Activated T-cell treated with anti-CD3 and anti-CD28 coated beads, Interleukin-2, amount 50 U/mL, for 1 hour (primary cell): ENCODE results near the gene ESF1.

Experiments
- DNase-seq: peaks from one replicate; pipeline ENCODE4 v3.0.0-alpha.2; 2020

ESF1 gene

DNA sequence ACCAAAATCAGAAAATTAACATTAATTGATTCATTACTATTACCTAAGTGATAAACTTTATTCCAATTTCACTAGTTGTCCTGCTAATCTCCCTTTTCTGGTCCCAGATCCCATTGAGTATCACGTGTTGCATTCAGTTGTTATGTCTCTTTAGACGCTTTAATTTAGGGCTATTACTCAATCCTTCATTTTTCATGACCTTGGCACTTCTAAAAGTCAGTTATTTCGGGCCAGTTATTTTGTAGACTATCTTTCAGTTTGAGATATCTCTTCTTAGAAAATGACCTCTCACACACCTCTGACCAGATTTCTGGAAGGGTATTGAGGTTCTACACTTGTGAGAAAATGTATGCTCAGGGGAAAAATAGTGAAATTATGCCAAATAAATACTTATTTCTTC lies 112.0 kb downstream of the ESF1 start:
- no peak for DNase-seq

DNA sequence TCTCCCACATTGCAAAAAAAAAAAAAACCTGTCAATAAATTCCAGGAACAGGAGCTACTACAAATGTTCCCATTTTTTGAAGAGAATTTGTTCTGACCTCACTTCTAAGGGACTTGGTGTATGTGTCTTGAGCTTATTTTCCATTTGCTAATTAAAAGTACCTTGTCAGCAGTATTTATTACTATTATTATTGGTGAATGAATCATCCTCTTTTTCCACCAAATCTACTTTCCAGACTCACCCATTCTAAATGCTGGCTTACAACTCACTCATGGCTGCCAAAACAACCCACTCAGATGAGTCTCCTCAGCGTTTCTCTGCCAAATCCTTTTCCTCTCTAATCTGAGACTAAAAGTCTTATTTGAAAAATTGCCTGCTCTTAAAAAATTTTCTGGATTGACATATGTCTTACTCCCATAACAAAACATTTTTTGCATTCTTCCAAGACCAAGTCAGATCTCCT lies 112.8 kb downstream of the ESF1 start:
- no peak for DNase-seq

DNA sequence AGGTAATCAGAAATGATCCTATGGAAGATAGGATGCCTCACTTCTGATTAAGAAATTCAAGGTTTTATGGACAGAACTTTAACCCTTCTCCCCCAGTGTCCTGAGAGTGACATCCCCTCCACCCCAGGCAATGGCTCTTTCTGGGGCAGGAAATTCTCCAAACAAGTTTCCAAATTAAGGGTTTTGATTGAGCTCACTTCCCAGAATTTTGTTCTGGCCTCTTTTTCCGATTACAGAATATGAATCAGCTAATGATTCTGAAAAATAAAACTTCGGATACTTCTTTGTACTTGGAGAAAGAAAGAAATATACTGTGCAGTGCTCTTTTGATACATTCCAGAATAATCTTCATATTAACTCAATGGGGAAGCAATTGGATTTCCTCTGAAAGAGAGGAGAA lies 113.2 kb downstream of the ESF1 start:
- DNase-seq = no peak

DNA sequence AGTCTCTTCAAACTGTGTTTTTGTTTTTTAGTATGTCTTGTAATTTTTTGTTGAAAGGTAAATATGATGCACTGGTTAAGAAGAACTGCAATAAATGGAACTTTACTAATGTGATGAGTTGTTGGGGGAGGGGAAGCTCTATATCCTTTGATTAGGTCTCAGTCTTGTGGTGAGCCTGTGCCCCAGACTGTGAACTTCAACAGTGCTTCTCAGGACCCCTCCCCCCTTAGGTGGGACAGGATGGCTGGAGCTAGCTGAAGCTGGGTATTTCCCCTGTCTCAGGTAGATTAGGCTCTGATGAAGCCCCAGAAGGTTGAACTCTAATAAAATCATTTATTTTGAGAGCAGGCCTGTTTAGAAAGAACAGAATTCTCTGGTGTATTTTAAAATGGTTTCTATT lies 114.6 kb downstream of the ESF1 start:
- DNase-seq = no peak

DNA sequence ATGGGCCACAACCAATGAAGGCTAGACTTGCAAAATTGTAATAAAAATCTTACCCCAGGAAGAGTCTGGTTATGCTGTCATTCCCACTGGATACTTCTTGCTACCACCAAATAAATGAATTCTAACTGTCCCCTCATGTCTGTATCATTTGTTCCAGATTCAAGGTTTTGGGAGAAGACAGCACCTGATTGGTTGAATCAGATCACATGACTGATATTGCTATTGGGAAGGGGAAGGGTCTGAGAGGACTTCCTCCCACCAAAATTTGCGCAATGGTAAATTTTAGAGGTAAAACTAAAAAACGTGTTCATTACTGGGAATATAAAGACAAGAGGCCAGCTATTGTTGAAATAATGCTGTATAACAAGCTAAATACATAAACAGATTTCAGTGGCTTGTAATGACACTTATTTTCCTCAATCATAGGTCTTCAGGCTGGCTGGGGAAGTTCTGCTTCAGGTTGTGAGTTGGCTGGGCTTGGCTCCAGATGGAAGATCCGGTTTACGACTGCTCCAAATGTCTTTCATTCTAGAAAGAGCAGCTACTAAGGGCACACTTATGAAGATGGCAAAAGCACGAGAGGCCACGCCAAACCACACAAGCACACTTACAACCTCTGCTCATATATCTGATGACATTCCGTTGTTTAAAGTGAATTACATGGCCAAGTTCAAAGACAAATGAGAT lies 118.9 kb downstream of the ESF1 start:
- no peak for DNase-seq
